ENCODE measurements around the gene FLOT2.

- TF ChIP-seq CTCF (IDR thresholded peaks at IDR 0.05) (peak; percentile 67 to 93 (median 87)), POLR2A (IDR thresholded peaks at IDR 0.05) (peak in 1 of 2 donors; percentile 38)
These were observed 5.4 kb upstream of the FLOT2 start, which contains the start of gene DHRS13 for GRCh38 chr17:28902819-28903545.
